Smooth muscle cell (in vitro differentiated cells): Measurements from ENCODE around the gene TRIP4. TPM values are rescaled to one million over a fixed set of nuclear protein-coding genes. Genes with fewer than 3 reads are reported as not detected.
A peak's percentile ranks its signal among the peaks of the same experiment; 100 is the strongest.

Experiments
- DNase-seq: peaks from one replicate; lab custom pipeline; 2025; ENCODE audit not compliant: unreplicated experiment; lab: John Stamatoyannopoulos, UW
- H2AFZ ChIP-seq: fragments of 200-600 bp; sonication (generic); 2 replicates; pipeline ENCODE4 v1.6.0; 2016; ENCODE audit warnings: antibody characterized with exemption, low read depth, mild to moderate bottlenecking
- H3F3A ChIP-seq: fragments of 200-600 bp; sonication (generic); 2 replicates; pipeline ENCODE4 v1.6.0; 2017; ENCODE audit warnings: antibody characterized with exemption, low read depth
- H3K27ac ChIP-seq: fragments of 200-600 bp; sonication (generic); 2 replicates; pipeline ENCODE4 v1.5.1; 2016; ENCODE audit warnings: low read depth, mild to moderate bottlenecking
- H3K27me3 ChIP-seq: fragments of 200-600 bp; sonication (generic); 2 replicates; pipeline ENCODE4 v1.6.1; 2016; ENCODE audit warnings: low read depth, mild to moderate bottlenecking
- H3K36me3 ChIP-seq: fragments of 200-600 bp; sonication (generic); 2 replicates; pipeline ENCODE4 v1.5.1; 2016; ENCODE audit warnings: low read depth
- H3K4me1 ChIP-seq: fragments of 200-600 bp; sonication (generic); 2 replicates; pipeline ENCODE4 v1.5.1; 2016; ENCODE audit warnings: low read depth
- H3K4me2 ChIP-seq: fragments of 200-600 bp; sonication (generic); 2 replicates; pipeline ENCODE4 v1.6.0; 2016; ENCODE audit warnings: mild to moderate bottlenecking
- H3K4me3 ChIP-seq: fragments of 200-600 bp; sonication (generic); 2 replicates; pipeline ENCODE4 v1.5.1; 2016; ENCODE audit warnings: mild to moderate bottlenecking
- H3K79me2 ChIP-seq: fragments of 200-600 bp; sonication (generic); 2 replicates; pipeline ENCODE4 v1.6.0; 2016; ENCODE audit warnings: low read depth, mild to moderate bottlenecking
- H3K9ac ChIP-seq: fragments of 200-600 bp; sonication (generic); 2 replicates; pipeline ENCODE4 v1.6.0; 2016; ENCODE audit warnings: low read depth
- H3K9me3 ChIP-seq: fragments of 200-600 bp; sonication (generic); replicated peaks from 2 replicates; pipeline ENCODE4 v1.5.1; 2016; ENCODE audit warnings: low read depth
- H4K20me1 ChIP-seq: fragments of 200-600 bp; sonication (generic); 2 replicates; pipeline ENCODE4 v1.6.0; 2016; ENCODE audit warnings: low read depth
- WGBS: methylation state at CpG from one replicate; pipeline ENCODE4 v1.1.7; 2016; ENCODE audit warnings: low lambda C conversion rate; 5-methylcytosine and 5-hydroxymethylcytosine counted together
- polyA plus RNA-seq: library from polyadenylated mRNA; unstranded; fragments of >200 nt; fragmentation: Nextera tagmentation; extraction: Ambion mirVana; gene quantifications from 2 replicates; pipeline ENCODE4 v1.2.1, GENCODE V29; 2016
- total RNA-seq: library from RNA; depleted of rRNA; stranded (reverse); fragments of >200 nt; gene quantifications from 2 replicates; pipeline ENCODE4 v1.2.3, GENCODE V29; 2014
- TF ChIP-seq, protein P1 (sequence below): fragments of 200-600 bp; sonication (generic); IDR thresholded peaks from 2 replicates; pipeline ENCODE4 v1.5.1; 2017; ENCODE audit warnings: borderline replicate concordance, mild to moderate bottlenecking, antibody characterized with exemption; ENCODE audit not compliant: insufficient read depth, poor library complexity, severe bottlenecking

The TRIP4 gene
- total and polyA plus RNA-seq, 2 experiments from 2014 or later, result 15.0 to 22.4 TPM

DNA sequence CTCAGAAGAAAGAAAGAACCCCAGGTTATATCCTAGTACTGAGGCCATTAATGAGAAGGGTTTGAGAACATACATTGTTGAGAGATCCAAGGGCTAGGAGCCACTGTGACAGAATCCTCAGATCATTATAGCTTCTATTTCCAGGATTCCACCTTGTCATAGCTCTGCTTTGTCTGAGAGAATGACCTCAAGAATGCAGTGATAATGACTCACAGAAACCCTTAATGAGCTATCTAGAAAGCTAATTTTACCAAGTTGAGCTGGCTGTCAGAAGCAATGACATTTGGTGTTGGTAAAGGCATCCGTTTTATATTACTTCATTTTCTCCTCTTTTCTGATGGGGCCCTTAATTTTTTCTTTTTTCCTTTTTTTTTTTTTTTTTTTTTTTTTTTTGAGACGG lies 10.9 kb downstream of the TRIP4 start:
- no peaks in the 10 kb centered on the region for H3K79me2 ChIP-seq
- no peaks in the 10 kb centered on the region for H3K4me1 ChIP-seq
- no peak overlapping the region for H3K4me2 ChIP-seq
- peak overlapping the region; percentile 49 for H3K27ac ChIP-seq
- H3K9me3 ChIP-seq, result no peaks in the 10 kb centered on the region
- 100% methylated on average over 2 of the region's 2 CpGs for WGBS
- no peak overlapping the region for H3K4me3 ChIP-seq
- no peaks in the 10 kb centered on the region for H3F3A ChIP-seq
- no peaks in the 10 kb centered on the region for H4K20me1 ChIP-seq
- no peak overlapping the region for H3K9ac ChIP-seq
- peaks cover 20% of the 10 kb centered on the region for H3K36me3 ChIP-seq
- H2AFZ ChIP-seq, result no peak overlapping the region
- DNase-seq, result no peak
- TF ChIP-seq, protein P1, sequence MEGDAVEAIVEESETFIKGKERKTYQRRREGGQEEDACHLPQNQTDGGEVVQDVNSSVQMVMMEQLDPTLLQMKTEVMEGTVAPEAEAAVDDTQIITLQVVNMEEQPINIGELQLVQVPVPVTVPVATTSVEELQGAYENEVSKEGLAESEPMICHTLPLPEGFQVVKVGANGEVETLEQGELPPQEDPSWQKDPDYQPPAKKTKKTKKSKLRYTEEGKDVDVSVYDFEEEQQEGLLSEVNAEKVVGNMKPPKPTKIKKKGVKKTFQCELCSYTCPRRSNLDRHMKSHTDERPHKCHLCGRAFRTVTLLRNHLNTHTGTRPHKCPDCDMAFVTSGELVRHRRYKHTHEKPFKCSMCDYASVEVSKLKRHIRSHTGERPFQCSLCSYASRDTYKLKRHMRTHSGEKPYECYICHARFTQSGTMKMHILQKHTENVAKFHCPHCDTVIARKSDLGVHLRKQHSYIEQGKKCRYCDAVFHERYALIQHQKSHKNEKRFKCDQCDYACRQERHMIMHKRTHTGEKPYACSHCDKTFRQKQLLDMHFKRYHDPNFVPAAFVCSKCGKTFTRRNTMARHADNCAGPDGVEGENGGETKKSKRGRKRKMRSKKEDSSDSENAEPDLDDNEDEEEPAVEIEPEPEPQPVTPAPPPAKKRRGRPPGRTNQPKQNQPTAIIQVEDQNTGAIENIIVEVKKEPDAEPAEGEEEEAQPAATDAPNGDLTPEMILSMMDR, result no peak
- no peaks in the 10 kb centered on the region for H3K27me3 ChIP-seq

DNA sequence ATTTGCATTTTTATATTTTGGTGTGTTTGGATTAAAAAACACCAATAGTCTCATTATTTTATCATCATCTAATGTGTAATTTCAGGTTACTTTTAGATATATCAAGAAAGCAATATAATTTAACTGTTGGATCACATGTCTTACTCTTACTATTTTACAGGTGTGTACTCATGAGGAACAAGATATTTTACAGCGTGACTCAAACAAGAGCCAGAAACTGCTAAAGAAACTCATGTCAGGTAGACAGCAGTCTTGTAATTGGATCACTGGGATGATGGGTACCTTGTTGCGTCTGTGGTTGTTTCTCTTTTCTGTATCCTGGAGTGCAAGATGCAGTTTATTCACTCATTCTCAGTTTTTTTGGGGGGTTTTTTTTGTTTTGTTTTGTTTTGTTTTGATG lies 12.9 kb downstream of the TRIP4 start:
- no peaks in the 10 kb centered on the region for H3K27me3 ChIP-seq
- no peak overlapping the region for H2AFZ ChIP-seq
- H3K9me3 ChIP-seq, result no peaks in the 10 kb centered on the region
- TF ChIP-seq, protein P1, result no peak
- H4K20me1 ChIP-seq, result no peaks in the 10 kb centered on the region
- no peak overlapping the region for H3K4me2 ChIP-seq
- H3K4me3 ChIP-seq, result no peak overlapping the region
- no peaks in the 10 kb centered on the region for H3F3A ChIP-seq
- no peaks in the 10 kb centered on the region for H3K4me1 ChIP-seq
- H3K27ac ChIP-seq, result no peak overlapping the region
- H3K79me2 ChIP-seq, result no peaks in the 10 kb centered on the region
- WGBS, result 94% methylated on average over 2 of the region's 2 CpGs
- no peak overlapping the region for H3K9ac ChIP-seq
- peaks cover 20% of the 10 kb centered on the region for H3K36me3 ChIP-seq
- DNase-seq, result no peak

DNA sequence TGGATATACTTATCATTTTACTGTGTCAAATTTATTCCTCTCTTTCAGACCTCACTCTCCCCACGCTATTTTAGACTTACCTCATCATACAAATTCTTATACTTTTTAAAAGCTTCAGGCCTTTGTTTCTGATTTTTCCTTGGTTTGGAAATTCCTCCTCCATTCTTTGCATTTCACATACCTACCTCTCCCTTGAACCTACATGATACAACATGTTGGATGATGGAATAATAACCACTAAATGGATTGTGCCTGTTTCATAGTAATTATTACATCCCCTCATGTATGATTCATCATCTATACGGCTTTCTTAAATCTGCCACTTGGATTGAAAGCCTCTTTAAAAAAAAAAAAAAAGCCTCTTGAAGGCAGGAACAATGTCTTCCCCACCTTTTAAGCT lies 24.6 kb downstream of the TRIP4 start:
- no peaks in the 10 kb centered on the region for H3F3A ChIP-seq
- 84% methylated on average over 2 of the region's 2 CpGs for WGBS
- no peaks in the 10 kb centered on the region for H3K27me3 ChIP-seq
- TF ChIP-seq, protein P1, result no peak
- DNase-seq, result no peak
- no peak overlapping the region for H3K4me2 ChIP-seq
- no peaks in the 10 kb centered on the region for H4K20me1 ChIP-seq
- no peaks in the 10 kb centered on the region for H3K9me3 ChIP-seq
- peak overlapping the region; percentile 74 for H3K27ac ChIP-seq
- H2AFZ ChIP-seq, result no peak overlapping the region
- H3K4me3 ChIP-seq, result no peak overlapping the region
- H3K9ac ChIP-seq, result no peak overlapping the region
- no peaks in the 10 kb centered on the region for H3K79me2 ChIP-seq
- no peaks in the 10 kb centered on the region for H3K4me1 ChIP-seq
- H3K36me3 ChIP-seq, result peaks cover 17% of the 10 kb centered on the region

DNA sequence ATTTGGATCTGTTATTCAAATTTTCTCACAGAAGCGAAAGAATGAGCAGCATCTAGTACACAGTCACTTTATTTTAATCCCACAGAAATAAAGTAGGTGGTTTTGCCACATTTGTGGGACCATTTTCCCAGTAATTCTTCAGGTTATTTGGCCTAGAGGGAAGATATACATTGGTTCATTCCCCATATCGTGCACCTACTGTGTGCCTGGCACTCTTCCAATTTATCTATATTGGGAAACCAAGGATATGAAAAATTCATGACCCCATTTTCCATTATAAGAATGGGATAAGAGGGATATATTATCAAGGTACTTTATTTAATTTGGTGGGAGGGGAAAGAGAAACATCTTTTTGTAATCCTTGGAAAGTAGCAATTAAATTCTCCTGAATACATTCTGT lies 35.1 kb downstream of the TRIP4 start:
- Histone ChIP-seq H3K4me2 (no peak overlapping the region), H3F3A (no peaks in the 10 kb centered on the region), H3K4me1 (no peaks in the 10 kb centered on the region), H3K9ac (no peak overlapping the region), H3K27me3 (no peaks in the 10 kb centered on the region), H3K79me2 (no peaks in the 10 kb centered on the region), H3K9me3 (no peaks in the 10 kb centered on the region), H2AFZ (no peak overlapping the region), H4K20me1 (peaks cover 12% of the 10 kb centered on the region), H3K27ac (no peak overlapping the region), H3K4me3 (no peak overlapping the region), H3K36me3 (peaks cover 30% of the 10 kb centered on the region)
- 98% methylated on average over 2 of the region's 2 CpGs for WGBS
- TF ChIP-seq, protein P1, result no peak
- no peak for DNase-seq
